Prostate gland (tissue), 2 donors: ENCODE data around the gene CTIF. TPM values are rescaled to one million over a fixed set of nuclear protein-coding genes. Genes with fewer than 3 reads are reported as not detected.

Experiments
- DNase-seq: peaks from one replicate; pipeline ENCODE4 v3.0.0-alpha.2; 2019; ENCODE audit warnings: low spot score
- H3K27ac ChIP-seq, 2 donors: fragments of 200-600 bp; sonication (generic); 2 replicates each; pipeline ENCODE4 v1.5.1; 2017 to 2019
- H3K27me3 ChIP-seq: fragments of 200-600 bp; sonication (generic); replicated peaks from 2 replicates; pipeline ENCODE4 v1.5.1; 2019; ENCODE audit not compliant: insufficient read depth
- H3K36me3 ChIP-seq, 2 donors: fragments of 200-600 bp; sonication (generic); 1 replicate in 1 of 2; 2 replicates in 1 of 2; pipeline versions ENCODE4 v1.5.1 to v1.8.1; 2017 to 2019
- H3K4me1 ChIP-seq: fragments of 200-600 bp; sonication (generic); replicated peaks from 2 replicates; pipeline ENCODE4 v1.5.1; 2019
- H3K4me3 ChIP-seq, 2 donors: fragments of 200-600 bp; sonication (generic); 2 replicates each; pipeline ENCODE4 v1.5.1; 2017 to 2019
- H3K9me3 ChIP-seq: fragments of 200-600 bp; sonication (generic); 2 replicates; pipeline ENCODE4 v1.5.1; 2017
- CTCF ChIP-seq, 4 experiments: fragments of 200-600 bp in 2 of 4; fragments of 450-650 bp in 2 of 4; sonication (generic) in 2 of 4; IDR thresholded peaks; 1 replicate in 3 of 4; 2 replicates in 1 of 4; pipeline ENCODE4 v1.5.1; 2016 to 2019; ENCODE audit warnings: antibody characterized with exemption in 4 of 4, mild to moderate bottlenecking in 2 of 4, moderate library complexity in 2 of 4
- POLR2A ChIP-seq: fragments of 450-650 bp; IDR thresholded peaks from one replicate; pipeline ENCODE4 v1.6.1; 2016; ENCODE audit warnings: antibody characterized with exemption, mild to moderate bottlenecking
- POLR2AphosphoS5 ChIP-seq: sonication (generic); formaldehyde crosslinking; IDR thresholded peaks from one replicate; pipeline ENCODE4 v1.6.1; 2017; ENCODE audit warnings: antibody characterized with exemption
- WGBS: methylation state at CpG from one replicate; pipeline ENCODE4 v1.1.5; 2018; 5-methylcytosine and 5-hydroxymethylcytosine counted together
- intact Hi-C: fragments of 100-400 bp; cut with DNase I; formaldehyde crosslinking; loops from one replicate; pipeline ENCODE4 v1.14.2; 2022
- total RNA-seq, 2 donors: library from RNA; depleted of rRNA; stranded (reverse); fragments of >200 nt; gene quantifications; one replicate each; pipeline ENCODE4 v1.1.0, GENCODE V29; 2016

The CTIF gene
- total RNA-seq, 2 donors from 2014 or later: 8.1 to 57.9 TPM

- DNase-seq: no peak
- Histone ChIP-seq H3K4me1 (no peaks in the 10 kb centered on the region), H3K27me3 (no peaks in the 10 kb centered on the region), H3K9me3 (no peaks in the 10 kb centered on the region), H3K36me3 (no peaks in the 10 kb centered on the region), H3K4me3 (no peak overlapping the region), H3K27ac (no peak overlapping the region)
- TF ChIP-seq POLR2A (no peak), POLR2AphosphoS5 (no peak), CTCF (IDR thresholded peaks at IDR 0.05) (no peak)
- WGBS: 97% methylated on average over 10 of the region's 10 CpGs
- intact Hi-C loops: no loop called here
These were observed 179.6 kb downstream of the CTIF start for GRCh38 chr18:48718251-48718959.

GRCh38 chr18:48719388-48719787 lies 180.6 kb downstream of the CTIF start:
- H3K9me3 ChIP-seq: no peaks in the 10 kb centered on the region
- H3K27me3 ChIP-seq: no peaks in the 10 kb centered on the region
- intact Hi-C loops: no loop called here
- no peak for DNase-seq
- WGBS: 96% methylated on average over 4 of the region's 4 CpGs
- no peak overlapping the region for H3K27ac ChIP-seq
- no peaks in the 10 kb centered on the region for H3K36me3 ChIP-seq
- H3K4me1 ChIP-seq: no peaks in the 10 kb centered on the region
- H3K4me3 ChIP-seq: no peak overlapping the region
- no peak for TF ChIP-seq POLR2AphosphoS5
- no peak for TF ChIP-seq CTCF (IDR thresholded peaks at IDR 0.05)
- no peak for TF ChIP-seq POLR2A

GRCh38 chr18:48719974-48720654 lies 181.3 kb downstream of the CTIF start:
- intact Hi-C loops: no loop called here
- TF ChIP-seq CTCF (IDR thresholded peaks at IDR 0.05): no peak
- no peak for TF ChIP-seq POLR2A
- TF ChIP-seq POLR2AphosphoS5: no peak
- H3K4me3 ChIP-seq: no peak overlapping the region
- WGBS: 74% methylated on average over 12 of the region's 12 CpGs
- no peaks in the 10 kb centered on the region for H3K4me1 ChIP-seq
- H3K36me3 ChIP-seq: no peaks in the 10 kb centered on the region
- no peak overlapping the region for H3K27ac ChIP-seq
- no peaks in the 10 kb centered on the region for H3K27me3 ChIP-seq
- DNase-seq: no peak
- no peaks in the 10 kb centered on the region for H3K9me3 ChIP-seq

GRCh38 chr18:48720655-48721025 lies 181.8 kb downstream of the CTIF start:
- WGBS: 92% methylated on average over 6 of the region's 6 CpGs
- no peak overlapping the region for H3K27ac ChIP-seq
- TF ChIP-seq POLR2A: no peak
- no peak for TF ChIP-seq POLR2AphosphoS5
- no peak for DNase-seq
- no peaks in the 10 kb centered on the region for H3K36me3 ChIP-seq
- H3K9me3 ChIP-seq: no peaks in the 10 kb centered on the region
- no peaks in the 10 kb centered on the region for H3K27me3 ChIP-seq
- intact Hi-C loops: no loop called here
- H3K4me1 ChIP-seq: no peaks in the 10 kb centered on the region
- H3K4me3 ChIP-seq: no peak overlapping the region

GRCh38 chr18:48721312-48721711 lies 182.5 kb downstream of the CTIF start:
- no peak for DNase-seq
- 77% methylated on average over 7 of the region's 8 CpGs for WGBS
- Histone ChIP-seq H3K27ac (no peak overlapping the region), H3K27me3 (no peaks in the 10 kb centered on the region), H3K4me3 (no peak overlapping the region), H3K9me3 (no peaks in the 10 kb centered on the region), H3K4me1 (no peaks in the 10 kb centered on the region), H3K36me3 (no peaks in the 10 kb centered on the region)
- no peak for TF ChIP-seq POLR2AphosphoS5
- TF ChIP-seq CTCF (IDR thresholded peaks at IDR 0.05): no peak
- TF ChIP-seq POLR2A: no peak
- intact Hi-C loops: no loop called here
